ENCODE results near the gene NDUFA13. TPM values are rescaled to one million over a fixed set of nuclear protein-coding genes. Genes with fewer than 3 reads are reported as not detected.

Gene NDUFA13
- total RNA-seq, 1 donor from 2014 or later, result 218 TPM

DNA sequence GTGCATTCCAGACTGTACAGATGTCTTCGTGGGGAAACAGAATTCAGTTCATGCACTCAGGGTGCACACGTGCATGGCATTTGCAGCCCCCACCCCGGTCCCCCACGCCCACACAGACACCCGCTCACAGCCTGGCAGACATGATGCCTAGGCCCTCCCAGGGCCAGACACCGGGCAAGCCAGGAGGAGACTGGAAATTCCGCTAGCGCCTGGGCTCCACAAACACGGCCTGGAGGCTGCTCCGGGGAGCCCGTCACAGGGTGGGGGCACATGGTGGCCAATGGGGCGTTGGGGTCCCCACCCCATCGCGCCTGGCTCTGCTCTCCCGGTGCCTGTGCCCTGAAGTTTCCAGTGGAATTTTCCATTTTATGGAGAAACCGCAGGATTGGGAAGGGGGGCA, 25.6 kb downstream of the NDUFA13 start:
- H3K27ac ChIP-seq, result no peak overlapping the region
- H3K4me1 ChIP-seq, result peaks cover 23% of the 10 kb centered on the region
- H3K36me3 ChIP-seq, result no peaks in the 10 kb centered on the region
- H3K4me3 ChIP-seq, result no peak overlapping the region
- H3K27me3 ChIP-seq (ENCODE audit: low read depth), result peaks cover 81% of the 10 kb centered on the region
- no peak for TF ChIP-seq CTCF (IDR thresholded peaks at IDR 0.05)
- intact Hi-C loops (cut with DNase I), result no loop called here
- H3K9me3 ChIP-seq, result no peaks in the 10 kb centered on the region
- DNase-seq (no peak), ATAC-seq (no peak)

- intact Hi-C loops (cut with DNase I), result no loop called here
- no peak for TF ChIP-seq CTCF (IDR thresholded peaks at IDR 0.05)
- no peak overlapping the region for H3K27ac ChIP-seq
- no peaks in the 10 kb centered on the region for H3K36me3 ChIP-seq
- H3K4me3 ChIP-seq, result no peak overlapping the region
- H3K4me1 ChIP-seq, result peaks cover 23% of the 10 kb centered on the region
- no peaks in the 10 kb centered on the region for H3K9me3 ChIP-seq
- peaks cover 87% of the 10 kb centered on the region for H3K27me3 ChIP-seq (ENCODE audit: low read depth)
- DNase-seq, result no peak
- ATAC-seq, result no peak
These were observed 26.5 kb downstream of the NDUFA13 start for GRCh38 chr19:19542507-19542906.

DNA sequence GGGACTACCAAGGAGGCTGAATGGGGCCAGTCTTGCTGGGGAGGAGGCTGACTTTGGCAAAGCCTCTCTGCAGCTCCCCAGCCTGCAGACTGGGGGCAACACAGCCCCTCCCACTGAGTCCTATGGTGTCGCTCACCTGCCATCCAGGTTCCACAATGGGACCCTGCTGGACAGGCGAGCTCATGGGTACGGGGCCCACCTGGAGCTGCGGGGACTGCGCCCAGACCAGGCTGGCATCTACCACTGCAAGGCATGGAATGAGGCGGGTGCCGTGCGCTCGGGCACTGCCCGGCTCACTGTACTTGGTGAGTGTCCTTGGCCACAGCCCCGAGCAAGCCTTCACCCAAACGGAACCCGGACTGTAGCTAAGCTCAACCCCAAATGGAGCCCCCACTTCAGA, 27.1 kb downstream of the NDUFA13 start:
- no peak overlapping the region for H3K27ac ChIP-seq
- ATAC-seq (no peak), DNase-seq (no peak)
- H3K9me3 ChIP-seq, result no peaks in the 10 kb centered on the region
- no peak for TF ChIP-seq CTCF (IDR thresholded peaks at IDR 0.05)
- H3K36me3 ChIP-seq, result no peaks in the 10 kb centered on the region
- H3K27me3 ChIP-seq (ENCODE audit: low read depth), result peaks cover 82% of the 10 kb centered on the region
- no peak overlapping the region for H3K4me3 ChIP-seq
- H3K4me1 ChIP-seq, result peaks cover 20% of the 10 kb centered on the region
- intact Hi-C loops (cut with DNase I), result no loop called here

- intact Hi-C loops (cut with DNase I), result no loop called here
- Histone ChIP-seq H3K4me3 (no peak overlapping the region), H3K27ac (no peak overlapping the region), H3K36me3 (no peaks in the 10 kb centered on the region), H3K27me3 (ENCODE audit: low read depth) (peaks cover 77% of the 10 kb centered on the region), H3K4me1 (peaks cover 14% of the 10 kb centered on the region), H3K9me3 (no peaks in the 10 kb centered on the region)
- ATAC-seq, result no peak
- no peak for DNase-seq
- TF ChIP-seq CTCF (IDR thresholded peaks at IDR 0.05), result no peak
These were observed 27.6 kb downstream of the NDUFA13 start for GRCh38 chr19:19543640-19544039.

DNA sequence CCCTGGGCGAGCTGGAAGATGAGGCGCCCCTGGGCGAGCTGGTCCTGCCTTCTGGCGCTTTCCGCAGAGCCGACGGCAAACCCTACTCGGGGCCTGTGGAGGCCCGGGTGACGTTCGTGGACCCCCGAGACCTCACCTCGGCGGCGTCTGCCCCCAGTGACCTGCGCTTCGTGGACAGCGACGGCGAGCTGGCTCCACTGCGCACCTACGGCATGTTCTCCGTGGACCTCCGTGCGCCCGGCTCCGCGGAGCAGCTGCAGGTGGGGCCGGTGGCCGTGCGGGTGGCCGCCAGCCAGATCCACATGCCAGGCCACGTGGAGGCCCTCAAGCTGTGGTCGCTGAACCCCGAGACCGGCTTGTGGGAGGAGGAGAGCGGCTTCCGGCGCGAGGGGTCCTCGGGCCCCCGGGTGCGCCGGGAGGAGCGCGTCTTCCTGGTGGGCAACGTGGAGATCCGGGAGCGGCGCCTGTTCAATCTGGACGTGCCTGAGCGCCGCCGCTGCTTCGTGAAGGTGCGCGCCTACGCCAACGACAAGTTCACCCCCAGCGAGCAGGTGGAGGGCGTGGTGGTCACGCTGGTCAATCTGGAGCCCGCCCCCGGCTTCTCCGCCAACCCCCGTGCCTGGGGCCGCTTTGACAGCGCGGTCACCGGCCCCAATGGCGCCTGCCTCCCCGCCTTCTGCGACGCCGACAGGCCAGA, 28.4 kb downstream of the NDUFA13 start:
- H3K4me3 ChIP-seq, result no peak overlapping the region
- intact Hi-C loops (cut with DNase I), result no loop called here
- TF ChIP-seq CTCF (IDR thresholded peaks at IDR 0.05), result no peak
- H3K9me3 ChIP-seq, result no peaks in the 10 kb centered on the region
- no peak for ATAC-seq
- no peak overlapping the region for H3K27ac ChIP-seq
- no peaks in the 10 kb centered on the region for H3K36me3 ChIP-seq
- DNase-seq, result no peak
- peaks cover 69% of the 10 kb centered on the region for H3K27me3 ChIP-seq (ENCODE audit: low read depth)
- H3K4me1 ChIP-seq, result peaks cover 11% of the 10 kb centered on the region
